HCT116 (cell line): Measurements from ENCODE around the gene ANTKMT. TPM values are rescaled to one million over a fixed set of nuclear protein-coding genes. Genes with fewer than 3 reads are reported as not detected.

Experiments
- ATAC-seq: fragments of 200-7000 bp; cut with Tn5 transposase; 2 replicates; pipeline ENCODE4 v1.9.1; 2020; ENCODE audit warnings: mild to moderate bottlenecking, moderate library complexity
- BruUV-seq: library from RNA; stranded (reverse); fragments of 400-500 nt; replicated peaks from 2 replicates; lab custom pipeline; 2021; lab: Mats Ljungman, UMichigan
- CTCF ChIA-PET: fragments of 300-600 bp; sonication (Branson Sonifier 250); formaldehyde crosslinking; loops from one replicate; lab custom pipeline; 2021; ENCODE audit warnings: antibody characterized with exemption; lab: Charles Lee
- POLR2A ChIA-PET: fragments of 300-600, 350-600 bp; sonication (Branson Sonifier 250); formaldehyde crosslinking; loops from one replicate; lab custom pipeline; 2021; ENCODE audit warnings: antibody characterized with exemption; lab: Charles Lee
- RAD21 ChIA-PET, 2 experiments: fragments of 300-600 bp; sonication (Branson Sonifier 250); formaldehyde crosslinking; loops; one replicate each; lab custom pipeline; 2023; ENCODE audit warnings: low total read pairs in 2 of 2; ENCODE audit not compliant: uncharacterized antibody in 2 of 2, unreplicated experiment in 2 of 2, low non-redundant PET in 1 of 2; lab: Charles Lee
- DNase-seq: peaks from one replicate; pipeline ENCODE4 v3.0.0-alpha.2; 2010; ENCODE audit warnings: low read depth, low spot score
- H2AFZ ChIP-seq: fragments of 200-600 bp; shearing (Covaris generic), sonication (generic); 2 replicates; pipeline ENCODE4 v1.6.1; 2017; ENCODE audit warnings: low read depth, mixed run types, mixed read lengths, antibody characterized with exemption, low read length; ENCODE audit not compliant: poor library complexity, severe bottlenecking
- H3K27ac ChIP-seq: 2 replicates; pipeline ENCODE4 v1.5.1; 2012; ENCODE audit warnings: low read depth, low read length
- H3K27me3 ChIP-seq: fragments of 200-600 bp; sonication (generic); 2 replicates; pipeline ENCODE4 v1.6.1; 2016; ENCODE audit warnings: mixed run types, low read length, mixed read lengths; ENCODE audit not compliant: insufficient read depth
- H3K36me3 ChIP-seq, 2 experiments: fragments of 200-500 bp in 1 of 2; fragments of 200-600 bp in 1 of 2; sonication (Bioruptor generic) in 1 of 2; sonication (generic) in 1 of 2; 2 replicates each; pipeline versions ENCODE4 v1.5.1 to v1.6.1; 2014 to 2016; ENCODE audit warnings: low read length in 2 of 2, inconsistent platforms in 1 of 2, mixed read lengths in 1 of 2, mixed run types in 1 of 2; ENCODE audit not compliant: insufficient read depth in 2 of 2, control insufficient read depth in 1 of 2
- H3K4me1 ChIP-seq, 2 experiments: fragments of 200-600 bp in 1 of 2; sonication (generic) in 1 of 2; 2 replicates each; pipeline versions ENCODE4 v1.5.1 to v1.6.1; 2012 to 2017; ENCODE audit warnings: low read length in 2 of 2, inconsistent platforms in 1 of 2, mild to moderate bottlenecking in 1 of 2, mixed read lengths in 1 of 2, mixed run types in 1 of 2, moderate library complexity in 1 of 2; ENCODE audit not compliant: insufficient read depth in 2 of 2, control insufficient read depth in 1 of 2
- H3K4me2 ChIP-seq: fragments of 200-600 bp; sonication (generic); 2 replicates; pipeline ENCODE4 v1.6.1; 2017; ENCODE audit warnings: mixed run types, low read length, mixed read lengths
- H3K4me3 ChIP-seq, 2 experiments: fragments of 200-600 bp in 1 of 2; sonication (generic) in 1 of 2; replicated peaks in 1 of 2; 2 replicates each; pipeline ENCODE4 v1.5.1; 2011 to 2016; ENCODE audit warnings: low read length in 2 of 2, control low read depth in 1 of 2, low read depth in 1 of 2, mild to moderate bottlenecking in 1 of 2, mixed read lengths in 1 of 2, mixed run types in 1 of 2
- H3K79me2 ChIP-seq: fragments of 200-600 bp; sonication (generic); 2 replicates; pipeline ENCODE4 v1.6.1; 2017; ENCODE audit warnings: mild to moderate bottlenecking, mixed run types, low read length, moderate library complexity, mixed read lengths; ENCODE audit not compliant: insufficient read depth
- H3K9ac ChIP-seq: fragments of 200-600 bp; sonication (generic); 2 replicates; pipeline ENCODE4 v1.6.1; 2016; ENCODE audit warnings: low read length, mixed read lengths
- H3K9me2 ChIP-seq: fragments of 200-600 bp; sonication (generic), shearing (Covaris generic); 2 replicates; pipeline ENCODE4 v1.6.1; 2017; ENCODE audit warnings: mixed run types, mild to moderate bottlenecking, moderate library complexity; ENCODE audit not compliant: insufficient read depth
- H3K9me3 ChIP-seq, 2 experiments: fragments of 200-500 bp in 1 of 2; fragments of 200-600 bp in 1 of 2; sonication (Bioruptor generic) in 1 of 2; sonication (generic) in 1 of 2; 2 replicates each; pipeline ENCODE4 v1.6.1; 2014 to 2017; ENCODE audit warnings: low read length in 2 of 2, mixed read lengths in 2 of 2, inconsistent platforms in 1 of 2, low read depth in 1 of 2, mild to moderate bottlenecking in 1 of 2, mixed run types in 1 of 2, moderate library complexity in 1 of 2; ENCODE audit not compliant: control insufficient read depth in 1 of 2, insufficient read depth in 1 of 2
- H4K20me1 ChIP-seq: fragments of 200-600 bp; sonication (generic), shearing (Covaris generic); 2 replicates; pipeline ENCODE4 v1.6.1; 2017; ENCODE audit warnings: mixed run types, mild to moderate bottlenecking, moderate library complexity; ENCODE audit not compliant: insufficient read depth
- ATF3 ChIP-seq: IDR thresholded peaks from 2 replicates; pipeline ENCODE4 v1.6.1; 2012
- CBX3 ChIP-seq: IDR thresholded peaks from 2 replicates; pipeline ENCODE4 v1.6.1; 2012; ENCODE audit warnings: low read depth
- CTCF ChIP-seq, 3 experiments: fragments of 200-600 bp in 1 of 3; sonication (generic) in 1 of 3; IDR thresholded peaks in 2 of 3; conservative IDR thresholded peaks in 1 of 3; 2 replicates each; pipeline ENCODE4 v1.5.1; 2012 to 2017; ENCODE audit warnings: low read depth in 2 of 3, low read length in 2 of 3, antibody characterized with exemption in 1 of 3, borderline replicate concordance in 1 of 3, control low read depth in 1 of 3, mild to moderate bottlenecking in 1 of 3, mixed read lengths in 1 of 3, mixed run types in 1 of 3, moderate library complexity in 1 of 3; ENCODE audit not compliant: insufficient read depth in 1 of 3
- EGR1 ChIP-seq: IDR thresholded peaks from 2 replicates; pipeline ENCODE4 v1.6.1; 2012; ENCODE audit warnings: low read depth
- EZH2 ChIP-seq: fragments of 200-600 bp; sonication (generic); IDR thresholded peaks from 2 replicates; pipeline ENCODE4 v1.6.1; 2017; ENCODE audit warnings: antibody characterized with exemption, mixed run types
- EZH2phosphoT487 ChIP-seq: fragments of 200-600 bp; IDR thresholded peaks from 2 replicates; pipeline ENCODE4 v1.6.1; 2018; ENCODE audit warnings: antibody characterized with exemption, borderline replicate concordance
- FOSL1 ChIP-seq: IDR thresholded peaks from 2 replicates; pipeline ENCODE4 v1.6.1; 2012; ENCODE audit warnings: low read depth
- JUND ChIP-seq: IDR thresholded peaks from 2 replicates; pipeline ENCODE4 v1.6.1; 2012
- POLR2A ChIP-seq: IDR thresholded peaks from 2 replicates; pipeline ENCODE4 v1.7.0; 2011; ENCODE audit warnings: borderline replicate concordance; ENCODE audit not compliant: insufficient read depth, insufficient read length; ENCODE audit errors: extremely low read depth
- POLR2AphosphoS5 ChIP-seq: IDR thresholded peaks from 2 replicates; pipeline ENCODE4 v1.6.1; 2011; ENCODE audit warnings: mild to moderate bottlenecking, low read depth, low read length, moderate library complexity
- REST ChIP-seq: IDR thresholded peaks from 2 replicates; pipeline ENCODE4 v1.6.1; 2012; ENCODE audit warnings: low read depth
- SRF ChIP-seq: IDR thresholded peaks from 2 replicates; pipeline ENCODE4 v1.6.1; 2012; ENCODE audit warnings: low read depth
- TCF7L2 ChIP-seq: IDR thresholded peaks from 2 replicates; pipeline ENCODE4 v1.7.0; 2011; ENCODE audit warnings: borderline replicate concordance, inconsistent platforms; ENCODE audit not compliant: insufficient read depth, insufficient read length; ENCODE audit errors: extremely low read depth
- YY1 ChIP-seq: IDR thresholded peaks from 2 replicates; pipeline ENCODE4 v1.6.1; 2011; ENCODE audit warnings: low read length, low read depth, moderate library complexity, mild to moderate bottlenecking; ENCODE audit not compliant: insufficient replicate concordance; ENCODE audit errors: extremely low read depth
- ZFX ChIP-seq: fragments of 450-650 bp; IDR thresholded peaks from 2 replicates; pipeline ENCODE4 v1.6.1; 2017
- ZNF274 ChIP-seq: fragments of 200-500 bp; sonication (Bioruptor generic); IDR thresholded peaks from 2 replicates; pipeline ENCODE4 v1.6.1; 2014; ENCODE audit warnings: mild to moderate bottlenecking, low read depth, low read length, inconsistent platforms
- intact Hi-C: fragments of 100-400 bp; cut with micrococcal nuclease; formaldehyde crosslinking; loops from 2 replicates; pipeline ENCODE4 v1.10.0; 2022
- total RNA-seq: library from RNA; stranded (reverse); gene quantifications from one replicate; pipeline ENCODE4 v1.2.1, GENCODE V29; 2021; ENCODE audit not compliant: unreplicated experiment
- TF ChIP-seq, protein P1 (sequence below): IDR thresholded peaks from 2 replicates; pipeline ENCODE4 v1.6.1; 2012

The ANTKMT gene
- total RNA-seq, 1 experiment from 2014 or later, result 65.4 TPM

DNA sequence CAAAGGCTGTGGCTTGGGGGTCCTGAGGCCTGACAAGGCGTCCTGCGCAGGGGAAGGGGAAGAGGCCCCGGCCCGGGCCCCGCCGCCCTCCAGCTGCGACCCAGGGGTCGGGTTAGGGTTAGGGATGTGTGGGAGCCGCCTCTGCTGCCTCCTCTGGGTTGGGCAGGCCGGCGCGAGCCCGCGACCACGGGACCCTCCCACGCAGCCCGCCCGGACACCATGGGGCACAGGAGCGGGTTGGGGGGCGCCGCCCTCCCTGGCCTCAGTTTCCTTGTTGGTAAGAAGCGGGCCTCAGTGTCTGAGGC is 19.5 kb downstream of the ANTKMT start:
- peak overlapping the region; percentile 84 to 90 for H3K4me3 ChIP-seq
- no peaks in the 10 kb centered on the region for H3K27me3 ChIP-seq
- H3K36me3 ChIP-seq, result peaks cover 6 to 14% of the 10 kb centered on the region in 2 experiments
- intact Hi-C loops, result no loop called here
- no peaks in the 10 kb centered on the region for H3K9me3 ChIP-seq
- H2AFZ ChIP-seq, result no peak overlapping the region
- H3K79me2 ChIP-seq, result peaks cover 12% of the 10 kb centered on the region; the same call in 1 of the 2 replicates
- DNase-seq (no peak), ATAC-seq (peak; percentile 24)
- TSS peak; percentile 62 for BruUV-seq
- peak overlapping the region; percentile 90 for H3K9ac ChIP-seq
- peaks cover 8 to 21% of the 10 kb centered on the region in 2 experiments for H3K4me1 ChIP-seq
- no peak for TF ChIP-seq ZNF274
- no peak for TF ChIP-seq CBX3
- TF ChIP-seq SRF, result no peak
- no peak for TF ChIP-seq ATF3
- TF ChIP-seq REST, result no peak
- TF ChIP-seq EZH2phosphoT487, result no peak
- TF ChIP-seq CTCF (IDR thresholded peaks at IDR 0.05 in 2 of 3, conservative IDR thresholded peaks at IDR 0.05 in 1 of 3; ENCODE audit: borderline replicate concordance in 1 of 3, insufficient read depth in 1 of 3, low read depth in 2 of 3, low read length in 2 of 3), result no peak
- TF ChIP-seq YY1, result no peak
- TF ChIP-seq, protein P1, sequence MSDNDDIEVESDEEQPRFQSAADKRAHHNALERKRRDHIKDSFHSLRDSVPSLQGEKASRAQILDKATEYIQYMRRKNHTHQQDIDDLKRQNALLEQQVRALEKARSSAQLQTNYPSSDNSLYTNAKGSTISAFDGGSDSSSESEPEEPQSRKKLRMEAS, result no peak
- TF ChIP-seq EGR1, result no peak
- TF ChIP-seq EZH2, result no peak
- no peak for TF ChIP-seq FOSL1
- TF ChIP-seq ZFX, result no peak
- no peak for TF ChIP-seq TCF7L2
- no peak for TF ChIP-seq JUND
- TF ChIP-seq POLR2A, result no peak
- TF ChIP-seq POLR2AphosphoS5, result no peak
- H4K20me1 ChIP-seq, result no peaks in the 10 kb centered on the region
- ChIA-PET CTCF (interaction anchor here (1.4 to 2.2 kb wide), 3 partner anchors 10 to 48 kb away, joined by 3 to 9 read pairs (median 7); partner anchors contain the start of genes CHTF18 and RPUSD1), RAD21 (interaction anchor here in 1 of 2 experiments (1.4 kb wide), 1 partner anchor 20 kb away, joined by 5 read pairs; the partner anchor contains the start of gene MSLN), POLR2A (interaction anchor here (1.4 kb wide), 2 partner anchors 12 to 19 kb away, joined by 4 to 5 read pairs; partner anchors contain the start of gene ANTKMT)
- H3K9me2 ChIP-seq, result no peaks in the 10 kb centered on the region
- H3K4me2 ChIP-seq, result peak overlapping the region; percentile 95
- H3K27ac ChIP-seq, result peak overlapping the region; percentile 62
